ENCODE measurements around the gene GPATCH2L.

Gene GPATCH2L

GRCh38 chr14:76212242-76212641 lies 60.5 kb downstream of the GPATCH2L start:
- no peak for DNase-seq (ENCODE audit: low read depth)
- no peak overlapping the region for H3K4me3 ChIP-seq (ENCODE audit: low read depth, low read length)
- TF ChIP-seq CTCF (IDR thresholded peaks at IDR 0.05; ENCODE audit: control insufficient read depth, extremely low read depth, insufficient read depth), result no peak

- no peak for DNase-seq (ENCODE audit: low read depth)
- no peak for TF ChIP-seq CTCF (IDR thresholded peaks at IDR 0.05; ENCODE audit: control insufficient read depth, extremely low read depth, insufficient read depth)
- no peak overlapping the region for H3K4me3 ChIP-seq (ENCODE audit: low read depth, low read length)
Observed at GRCh38 chr14:76217179-76217578, 65.5 kb downstream of the GPATCH2L start.

- DNase-seq (ENCODE audit: low read depth), result no peak
- H3K4me3 ChIP-seq (ENCODE audit: low read depth, low read length), result no peak overlapping the region
- no peak for TF ChIP-seq CTCF (IDR thresholded peaks at IDR 0.05; ENCODE audit: control insufficient read depth, extremely low read depth, insufficient read depth)
Observed at GRCh38 chr14:76218662-76219061, 66.9 kb downstream of the GPATCH2L start.

GRCh38 chr14:76219873-76220272 lies 68.2 kb downstream of the GPATCH2L start:
- no peak for TF ChIP-seq CTCF (IDR thresholded peaks at IDR 0.05; ENCODE audit: control insufficient read depth, extremely low read depth, insufficient read depth)
- H3K4me3 ChIP-seq (ENCODE audit: low read depth, low read length), result no peak overlapping the region
- DNase-seq (ENCODE audit: low read depth), result no peak

- DNase-seq (ENCODE audit: low read depth), result no peak
- TF ChIP-seq CTCF (IDR thresholded peaks at IDR 0.05; ENCODE audit: control insufficient read depth, extremely low read depth, insufficient read depth), result no peak
- no peak overlapping the region for H3K4me3 ChIP-seq (ENCODE audit: low read depth, low read length)
Observed at GRCh38 chr14:76227450-76228050, 75.8 kb downstream of the GPATCH2L start.

GRCh38 chr14:76228138-76228537 lies 76.4 kb downstream of the GPATCH2L start:
- no peak overlapping the region for H3K4me3 ChIP-seq (ENCODE audit: low read depth, low read length)
- TF ChIP-seq CTCF (IDR thresholded peaks at IDR 0.05; ENCODE audit: control insufficient read depth, extremely low read depth, insufficient read depth), result no peak
- no peak for DNase-seq (ENCODE audit: low read depth)

GRCh38 chr14:76232800-76233199 lies 81.1 kb downstream of the GPATCH2L start:
- no peak overlapping the region for H3K4me3 ChIP-seq (ENCODE audit: low read depth, low read length)
- TF ChIP-seq CTCF (IDR thresholded peaks at IDR 0.05; ENCODE audit: control insufficient read depth, extremely low read depth, insufficient read depth), result no peak
- DNase-seq (ENCODE audit: low read depth), result no peak

Measured in LNCaP clone FGC (cell line).